ENCODE measurements around the gene EPHA4.
"Not testable (repeated sequence)": the region's sequence is repeated elsewhere in the genome, so short reads cannot be mapped to it uniquely, and the experiment has no call there.

EPHA4 gene

DNA sequence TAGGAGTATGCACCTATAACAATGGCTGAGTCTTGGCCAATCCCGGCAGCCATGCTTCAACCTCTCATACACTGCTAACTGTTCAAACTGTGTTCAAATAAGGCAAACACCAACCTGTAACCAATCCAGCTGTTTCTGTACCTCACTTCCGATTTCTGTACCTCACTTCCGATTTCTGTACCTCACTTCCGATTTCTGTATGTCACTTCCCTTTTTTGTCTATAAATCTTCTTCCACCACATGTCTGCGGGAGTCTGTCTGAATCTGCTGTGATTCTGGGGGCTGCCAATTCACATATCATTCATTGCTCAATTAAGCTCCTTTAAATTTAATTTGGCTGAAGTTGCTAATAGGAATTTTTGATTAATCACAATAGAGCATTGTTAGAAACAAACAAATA lies 60.8 kb downstream of the EPHA4 start:
- H3K27me3 ChIP-seq (ENCODE audit: control insufficient read depth, insufficient read depth, low read length); H3K36me3 ChIP-seq (ENCODE audit: control insufficient read depth, insufficient read depth, low read length); H3K4me1 ChIP-seq (ENCODE audit: control insufficient read depth, insufficient read depth, low read length); H3K9me3 ChIP-seq (ENCODE audit: control insufficient read depth, insufficient read depth, low read length); DNase-seq (ENCODE audit: low read depth, low spot score); H3K27ac ChIP-seq (ENCODE audit: low read length); H3K4me3 ChIP-seq (ENCODE audit: low read length): not testable (repeated sequence)
- WGBS (ENCODE audit: insufficient coverage, insufficient read length) = no CpG with 5 or more reads among the region's 5 CpGs

DNA sequence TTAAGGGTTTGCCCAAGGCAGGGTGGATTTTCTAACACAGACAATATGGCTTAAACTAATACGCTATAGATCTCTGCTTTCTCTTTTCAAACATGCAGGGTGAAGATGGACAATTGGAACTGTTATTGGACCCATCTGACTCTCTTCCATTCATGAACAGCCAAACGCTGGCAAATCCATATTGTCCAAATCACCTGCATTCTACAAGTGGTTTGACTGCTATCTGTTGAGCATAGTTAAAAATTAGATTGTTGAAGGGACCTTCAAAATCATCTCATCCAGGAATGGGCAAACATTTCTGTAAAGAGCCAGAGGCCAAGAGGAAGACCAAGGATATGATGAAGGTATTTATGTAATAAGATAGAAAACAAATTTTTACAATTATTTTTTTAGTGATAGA lies 65.6 kb downstream of the EPHA4 start:
- Histone ChIP-seq H3K4me1 (ENCODE audit: control insufficient read depth, insufficient read depth, low read length) (no peaks in the 10 kb centered on the region), H3K27ac (ENCODE audit: low read length) (no peak overlapping the region), H3K27me3 (ENCODE audit: control insufficient read depth, insufficient read depth, low read length) (no peaks in the 10 kb centered on the region), H3K4me3 (ENCODE audit: low read length) (no peak overlapping the region), H3K36me3 (ENCODE audit: control insufficient read depth, insufficient read depth, low read length) (no peaks in the 10 kb centered on the region), H3K9me3 (ENCODE audit: control insufficient read depth, insufficient read depth, low read length) (no peaks in the 10 kb centered on the region)
- WGBS (ENCODE audit: insufficient coverage, insufficient read length) = no CpG with 5 or more reads among the region's 2 CpGs
- no peak for DNase-seq (ENCODE audit: low read depth, low spot score)

DNA sequence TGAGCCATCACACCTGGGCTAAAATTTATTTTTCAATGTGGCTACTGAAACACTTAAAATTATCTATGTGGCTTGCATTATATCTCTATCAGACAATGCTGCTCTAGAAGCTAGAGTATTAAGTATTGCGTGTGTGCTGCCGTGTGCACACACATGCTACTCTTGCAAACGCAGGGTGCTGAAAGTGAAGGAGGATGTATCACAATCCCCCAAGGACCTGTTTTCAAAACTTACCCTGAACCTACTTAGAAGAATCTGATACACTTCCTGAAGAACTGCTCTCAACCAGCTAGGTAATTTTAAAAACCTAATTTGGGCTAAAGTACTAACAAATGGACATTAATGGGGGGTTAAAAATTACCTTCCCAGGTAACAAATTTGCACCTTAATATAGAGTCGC lies 66.5 kb downstream of the EPHA4 start:
- Histone ChIP-seq H3K4me1 (ENCODE audit: control insufficient read depth, insufficient read depth, low read length) (no peaks in the 10 kb centered on the region), H3K36me3 (ENCODE audit: control insufficient read depth, insufficient read depth, low read length) (no peaks in the 10 kb centered on the region), H3K27ac (ENCODE audit: low read length) (no peak overlapping the region), H3K4me3 (ENCODE audit: low read length) (no peak overlapping the region), H3K9me3 (ENCODE audit: control insufficient read depth, insufficient read depth, low read length) (no peaks in the 10 kb centered on the region), H3K27me3 (ENCODE audit: control insufficient read depth, insufficient read depth, low read length) (no peaks in the 10 kb centered on the region)
- no CpG with 5 or more reads among the region's 4 CpGs for WGBS (ENCODE audit: insufficient coverage, insufficient read length)
- no peak for DNase-seq (ENCODE audit: low read depth, low spot score)

DNA sequence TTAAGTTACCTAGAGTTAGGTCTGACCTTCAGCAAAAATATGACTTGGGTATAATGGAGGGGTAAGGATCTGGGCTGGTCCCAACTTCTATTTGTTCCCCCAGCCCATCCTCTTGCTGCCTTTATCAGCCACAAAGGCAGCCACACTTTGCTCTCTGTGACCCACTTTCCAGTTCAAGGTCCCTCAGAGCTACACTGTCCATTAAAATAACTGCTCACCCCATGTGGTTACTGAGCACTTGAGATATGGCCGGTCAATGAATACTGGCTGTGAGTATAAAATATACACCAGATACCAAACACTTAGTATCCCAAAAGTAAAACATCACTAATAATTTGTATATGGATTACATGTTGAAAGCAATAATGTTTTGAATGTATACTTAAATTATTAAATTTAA lies 67.2 kb downstream of the EPHA4 start:
- H3K4me3 ChIP-seq (ENCODE audit: low read length) = no peak overlapping the region
- H3K27me3 ChIP-seq (ENCODE audit: control insufficient read depth, insufficient read depth, low read length) = no peaks in the 10 kb centered on the region
- WGBS (ENCODE audit: insufficient coverage, insufficient read length) = no CpG with 5 or more reads among the region's 1 CpG
- no peaks in the 10 kb centered on the region for H3K9me3 ChIP-seq (ENCODE audit: control insufficient read depth, insufficient read depth, low read length)
- H3K4me1 ChIP-seq (ENCODE audit: control insufficient read depth, insufficient read depth, low read length) = no peaks in the 10 kb centered on the region
- no peak overlapping the region for H3K27ac ChIP-seq (ENCODE audit: low read length)
- H3K36me3 ChIP-seq (ENCODE audit: control insufficient read depth, insufficient read depth, low read length) = no peaks in the 10 kb centered on the region
- DNase-seq (ENCODE audit: low read depth, low spot score) = no peak

DNA sequence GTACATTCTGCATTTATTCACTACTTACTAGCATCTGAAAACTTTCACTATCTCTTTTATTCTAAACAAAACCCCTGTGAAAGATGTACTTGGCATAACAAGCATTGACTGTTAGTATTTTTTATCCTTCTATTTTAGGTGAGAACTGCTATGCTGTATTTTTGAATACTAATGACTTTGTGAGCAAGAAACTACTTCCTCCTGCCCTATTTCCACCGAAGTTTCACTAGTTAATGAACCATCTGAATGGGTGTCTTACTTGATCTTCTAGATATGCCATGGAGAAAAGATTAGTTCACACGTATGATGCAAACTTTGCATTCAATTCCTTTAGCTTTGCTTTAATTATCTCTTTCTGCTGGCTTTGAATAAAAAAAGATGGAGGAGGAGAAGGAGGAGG lies 68.1 kb downstream of the EPHA4 start:
- no CpG with 5 or more reads among the region's 2 CpGs for WGBS (ENCODE audit: insufficient coverage, insufficient read length)

DNA sequence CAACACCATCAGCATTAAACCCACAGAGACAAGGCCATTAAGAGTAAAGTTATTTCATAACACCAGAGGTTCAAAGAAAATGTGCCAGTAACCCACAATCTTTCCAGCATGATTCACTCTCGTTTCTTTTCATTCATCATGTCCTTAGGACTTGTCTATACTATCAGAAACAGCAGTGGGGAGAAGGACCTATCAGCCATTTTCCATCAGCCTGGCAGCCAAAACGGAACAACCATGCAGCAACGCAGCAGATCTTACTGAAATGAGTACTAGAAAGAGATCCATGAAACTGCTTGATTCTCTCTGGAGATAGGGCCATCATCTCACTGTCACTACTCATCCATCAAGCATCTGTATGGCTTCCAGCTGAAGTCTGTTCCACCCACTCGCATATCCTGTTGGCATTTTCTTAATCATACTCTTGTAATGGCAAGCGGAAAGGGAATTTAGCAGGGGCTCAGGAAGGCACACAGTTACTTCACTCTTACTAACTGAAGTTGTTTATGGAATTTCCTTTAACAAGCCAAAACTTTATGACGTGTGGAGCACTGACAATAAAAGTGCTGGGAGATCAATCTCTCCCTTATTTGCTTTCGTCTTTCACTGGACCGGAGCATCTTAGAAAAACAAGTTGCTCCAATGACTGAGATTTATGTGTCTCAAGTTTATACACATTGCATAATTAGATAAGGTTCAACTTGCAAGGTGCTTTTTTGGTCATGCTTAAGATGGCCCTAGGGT lies 69.7 kb downstream of the EPHA4 start:
- no peak for DNase-seq (ENCODE audit: low read depth, low spot score)
- H3K36me3 ChIP-seq (ENCODE audit: control insufficient read depth, insufficient read depth, low read length) = no peaks in the 10 kb centered on the region
- no peaks in the 10 kb centered on the region for H3K4me1 ChIP-seq (ENCODE audit: control insufficient read depth, insufficient read depth, low read length)
- H3K27ac ChIP-seq (ENCODE audit: low read length) = no peak overlapping the region
- H3K27me3 ChIP-seq (ENCODE audit: control insufficient read depth, insufficient read depth, low read length) = no peaks in the 10 kb centered on the region
- WGBS (ENCODE audit: insufficient coverage, insufficient read length) = no CpG with 5 or more reads among the region's 8 CpGs
- no peak overlapping the region for H3K4me3 ChIP-seq (ENCODE audit: low read length)
- H3K9me3 ChIP-seq (ENCODE audit: control insufficient read depth, insufficient read depth, low read length) = no peaks in the 10 kb centered on the region

More for the DNA sequence above, 68.1 kb downstream of the EPHA4 start:
- Histone ChIP-seq H3K4me1 (ENCODE audit: control insufficient read depth, insufficient read depth, low read length) (no peaks in the 10 kb centered on the region), H3K4me3 (ENCODE audit: low read length) (no peak overlapping the region), H3K9me3 (ENCODE audit: control insufficient read depth, insufficient read depth, low read length) (no peaks in the 10 kb centered on the region), H3K36me3 (ENCODE audit: control insufficient read depth, insufficient read depth, low read length) (no peaks in the 10 kb centered on the region), H3K27ac (ENCODE audit: low read length) (no peak overlapping the region), H3K27me3 (ENCODE audit: control insufficient read depth, insufficient read depth, low read length) (no peaks in the 10 kb centered on the region)
- no peak for DNase-seq (ENCODE audit: low read depth, low spot score)

DNA sequence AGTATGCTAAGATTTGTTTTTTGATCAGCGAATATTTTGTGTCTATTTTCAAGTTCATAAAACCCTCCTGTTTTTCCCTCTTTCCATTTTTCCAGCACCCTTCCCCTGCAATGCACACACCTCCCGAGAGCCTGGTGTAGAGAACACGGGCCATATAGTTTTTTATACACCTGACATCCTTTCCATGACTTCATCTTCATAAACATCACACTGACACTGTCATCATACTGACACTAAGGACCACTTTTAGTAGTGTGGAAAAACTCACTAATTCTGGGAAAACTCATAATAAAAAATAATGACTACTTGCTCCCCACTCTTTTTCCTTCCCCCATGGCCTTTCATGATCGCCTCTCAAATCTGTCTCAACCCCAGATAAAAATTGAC lies 70.2 kb downstream of the EPHA4 start:
- H3K27me3 ChIP-seq (ENCODE audit: control insufficient read depth, insufficient read depth, low read length) = no peaks in the 10 kb centered on the region
- WGBS (ENCODE audit: insufficient coverage, insufficient read length) = no CpG with 5 or more reads among the region's 4 CpGs
- no peak overlapping the region for H3K27ac ChIP-seq (ENCODE audit: low read length)
- DNase-seq (ENCODE audit: low read depth, low spot score) = no peak
- H3K9me3 ChIP-seq (ENCODE audit: control insufficient read depth, insufficient read depth, low read length) = no peaks in the 10 kb centered on the region
- no peaks in the 10 kb centered on the region for H3K36me3 ChIP-seq (ENCODE audit: control insufficient read depth, insufficient read depth, low read length)
- no peaks in the 10 kb centered on the region for H3K4me1 ChIP-seq (ENCODE audit: control insufficient read depth, insufficient read depth, low read length)
- no peak overlapping the region for H3K4me3 ChIP-seq (ENCODE audit: low read length)

DNA sequence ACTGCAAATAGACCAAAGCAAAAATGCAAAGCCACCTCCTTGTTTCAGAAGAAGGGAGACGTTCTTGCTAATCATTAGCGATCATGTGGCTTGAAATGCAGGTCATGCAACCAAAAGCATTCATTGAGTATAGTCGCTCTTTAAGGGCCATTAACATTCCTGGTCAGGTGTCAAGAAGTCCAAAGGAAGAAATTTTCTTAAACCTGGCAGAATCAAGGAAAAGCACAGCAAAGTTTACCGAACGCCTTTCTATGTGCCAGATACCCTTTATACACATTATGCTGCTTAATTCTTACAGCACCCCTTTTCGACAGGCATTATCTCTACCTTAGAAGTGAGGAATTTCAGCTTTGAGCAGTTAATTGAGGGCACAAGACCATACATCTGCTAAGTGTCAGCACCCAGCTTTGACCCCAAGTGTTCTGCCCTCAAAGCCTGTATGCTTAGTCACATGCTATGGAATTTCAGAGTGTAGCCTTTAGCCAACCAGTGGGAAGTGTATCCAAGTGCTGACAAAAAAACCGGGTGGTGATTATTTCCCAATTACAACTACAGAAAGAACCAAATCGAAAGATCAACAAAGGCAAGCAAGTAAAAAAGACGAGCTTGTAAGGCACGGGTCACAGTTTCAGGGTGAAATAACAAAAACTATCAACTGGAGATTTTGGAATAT lies 70.8 kb downstream of the EPHA4 start:
- Histone ChIP-seq H3K4me3 (ENCODE audit: low read length) (no peak overlapping the region), H3K4me1 (ENCODE audit: control insufficient read depth, insufficient read depth, low read length) (no peaks in the 10 kb centered on the region), H3K9me3 (ENCODE audit: control insufficient read depth, insufficient read depth, low read length) (no peaks in the 10 kb centered on the region), H3K27me3 (ENCODE audit: control insufficient read depth, insufficient read depth, low read length) (no peaks in the 10 kb centered on the region), H3K27ac (ENCODE audit: low read length) (no peak overlapping the region), H3K36me3 (ENCODE audit: control insufficient read depth, insufficient read depth, low read length) (no peaks in the 10 kb centered on the region)
- DNase-seq (ENCODE audit: low read depth, low spot score) = no peak
- WGBS (ENCODE audit: insufficient coverage, insufficient read length) = no CpG with 5 or more reads among the region's 10 CpGs

DNA sequence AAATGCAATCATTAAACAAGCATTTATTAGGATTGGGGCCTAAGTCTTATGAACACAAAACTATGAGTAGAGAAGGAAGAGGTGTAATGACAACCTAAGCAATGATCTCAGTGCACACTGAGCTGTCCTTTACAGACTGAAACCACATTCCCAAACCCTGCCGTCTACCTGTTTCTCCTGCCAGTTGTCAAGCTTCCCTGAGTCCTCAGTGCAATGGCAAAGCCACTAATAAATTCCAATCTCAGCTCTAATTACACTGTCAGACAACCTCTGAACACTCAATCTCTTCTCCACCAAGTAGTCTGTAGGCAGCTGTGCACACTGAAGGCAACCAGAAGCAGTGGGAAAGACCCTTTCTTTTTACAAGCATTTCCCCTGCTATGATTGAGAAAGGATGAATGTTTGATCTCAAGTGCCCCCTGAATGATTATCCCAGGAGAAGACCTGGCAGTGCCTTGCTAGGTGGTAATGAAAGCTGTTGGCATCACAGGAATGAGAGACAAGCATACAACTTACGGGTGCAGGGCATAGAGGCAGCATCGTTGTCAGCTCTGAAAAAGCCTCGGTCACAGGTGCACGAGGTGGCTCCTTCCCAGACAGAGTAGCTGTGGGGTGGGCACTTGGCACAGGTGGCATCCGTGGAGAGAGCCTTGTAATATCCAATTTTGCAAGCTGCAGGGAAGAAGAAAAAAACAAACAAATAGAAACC lies 71.4 kb downstream of the EPHA4 start:
- H3K4me1 ChIP-seq (ENCODE audit: control insufficient read depth, insufficient read depth, low read length) = peaks cover 3% of the 10 kb centered on the region; the same call in 1 of the 2 replicates
- H3K4me3 ChIP-seq (ENCODE audit: low read length) = no peak overlapping the region
- H3K27ac ChIP-seq (ENCODE audit: low read length) = no peak overlapping the region
- no CpG with 5 or more reads among the region's 6 CpGs for WGBS (ENCODE audit: insufficient coverage, insufficient read length)
- DNase-seq (ENCODE audit: low read depth, low spot score) = no peak
- H3K27me3 ChIP-seq (ENCODE audit: control insufficient read depth, insufficient read depth, low read length) = no peaks in the 10 kb centered on the region
- no peaks in the 10 kb centered on the region for H3K9me3 ChIP-seq (ENCODE audit: control insufficient read depth, insufficient read depth, low read length)
- H3K36me3 ChIP-seq (ENCODE audit: control insufficient read depth, insufficient read depth, low read length) = no peaks in the 10 kb centered on the region

DNA sequence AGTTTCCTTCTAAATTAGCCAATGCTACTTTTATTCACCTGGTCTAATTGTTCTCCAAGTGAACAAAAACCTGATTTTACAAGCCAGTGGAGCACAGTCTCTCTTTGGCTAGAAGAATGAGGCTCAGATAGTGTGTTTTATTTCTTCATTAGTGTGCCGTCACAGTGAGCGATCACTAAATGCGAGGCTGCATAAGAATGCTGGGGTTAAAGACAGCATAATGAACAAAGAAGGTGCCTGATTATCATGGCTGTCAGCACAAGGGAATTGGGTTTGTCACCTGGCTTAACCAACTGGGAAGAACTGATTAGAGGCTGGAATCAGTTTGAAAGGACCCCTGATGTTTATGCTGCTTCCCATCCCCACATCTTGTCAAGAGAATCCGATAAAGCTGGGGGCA lies 76.4 kb downstream of the EPHA4 start:
- H3K36me3 ChIP-seq (ENCODE audit: control insufficient read depth, insufficient read depth, low read length) = no peaks in the 10 kb centered on the region
- H3K9me3 ChIP-seq (ENCODE audit: control insufficient read depth, insufficient read depth, low read length) = no peaks in the 10 kb centered on the region
- no peaks in the 10 kb centered on the region for H3K27me3 ChIP-seq (ENCODE audit: control insufficient read depth, insufficient read depth, low read length)
- no peak overlapping the region for H3K4me3 ChIP-seq (ENCODE audit: low read length)
- peaks cover 3% of the 10 kb centered on the region; the same call in 1 of the 2 replicates for H3K4me1 ChIP-seq (ENCODE audit: control insufficient read depth, insufficient read depth, low read length)
- WGBS (ENCODE audit: insufficient coverage, insufficient read length) = no CpG with 5 or more reads among the region's 4 CpGs
- H3K27ac ChIP-seq (ENCODE audit: low read length) = no peak overlapping the region
- no peak for DNase-seq (ENCODE audit: low read depth, low spot score)
